GM23248 (cell line): Measurements from ENCODE around the gene NFAT5. TPM values are rescaled to one million over a fixed set of nuclear protein-coding genes. Genes with fewer than 3 reads are reported as not detected.

ENCODE experiments used
- DNase-seq: peaks from one replicate; pipeline ENCODE4 v3.0.0-alpha.2; 2015
- H2AFZ ChIP-seq: fragments of 200-600 bp; sonication (generic); 2 replicates; pipeline ENCODE4 v1.6.1; 2016; ENCODE audit warnings: antibody characterized with exemption
- H3F3A ChIP-seq: fragments of 200-600 bp; sonication (generic); 2 replicates; pipeline ENCODE4 v1.6.1; 2016; ENCODE audit warnings: mild to moderate bottlenecking, antibody characterized with exemption, mixed run types; ENCODE audit not compliant: insufficient read depth
- H3K27ac ChIP-seq: fragments of 200-600 bp; sonication (generic); 2 replicates; pipeline ENCODE4 v1.5.1; 2016; ENCODE audit warnings: mild to moderate bottlenecking
- H3K27me3 ChIP-seq: fragments of 200-600 bp; sonication (generic); replicated peaks from 2 replicates; pipeline ENCODE4 v1.6.1; 2016; ENCODE audit warnings: mild to moderate bottlenecking; ENCODE audit not compliant: insufficient read depth
- H3K36me3 ChIP-seq: fragments of 200-600 bp; sonication (generic); 2 replicates; pipeline ENCODE4 v1.6.1; 2016; ENCODE audit warnings: low read depth, mild to moderate bottlenecking
- H3K4me1 ChIP-seq: fragments of 200-600 bp; sonication (generic); 2 replicates; pipeline ENCODE4 v1.6.1; 2016; ENCODE audit warnings: mild to moderate bottlenecking; ENCODE audit not compliant: insufficient read depth
- H3K4me2 ChIP-seq: fragments of 200-600 bp; sonication (generic); one replicate; pipeline ENCODE4 v1.6.1; 2016; ENCODE audit warnings: mild to moderate bottlenecking; ENCODE audit not compliant: unreplicated experiment
- H3K4me3 ChIP-seq: fragments of 200-600 bp; sonication (generic); 2 replicates; pipeline ENCODE4 v1.5.1; 2016; ENCODE audit warnings: mild to moderate bottlenecking
- H3K79me2 ChIP-seq: fragments of 200-600 bp; sonication (generic); 2 replicates; pipeline ENCODE4 v1.6.1; 2016; ENCODE audit warnings: mild to moderate bottlenecking; ENCODE audit not compliant: insufficient read depth
- H3K9ac ChIP-seq: fragments of 200-600 bp; sonication (generic); 2 replicates; pipeline ENCODE4 v1.6.1; 2016; ENCODE audit warnings: mild to moderate bottlenecking
- H3K9me2 ChIP-seq: fragments of 200-600 bp; sonication (generic); 2 replicates; pipeline ENCODE4 v1.6.1; 2016; ENCODE audit warnings: mixed run types, mild to moderate bottlenecking, moderate library complexity; ENCODE audit not compliant: insufficient read depth
- H3K9me3 ChIP-seq: fragments of 200-600 bp; sonication (generic); one replicate; pipeline ENCODE4 v1.6.1; 2017; ENCODE audit warnings: low read depth
- H4K20me1 ChIP-seq: fragments of 200-600 bp; sonication (generic); 2 replicates; pipeline ENCODE4 v1.6.0; 2016; ENCODE audit not compliant: insufficient read depth
- EZH2 ChIP-seq: fragments of 200-600 bp; sonication (generic); IDR thresholded peaks from 2 replicates; pipeline ENCODE4 v1.6.1; 2018; ENCODE audit warnings: antibody characterized with exemption, mild to moderate bottlenecking; ENCODE audit not compliant: insufficient read depth, poor library complexity, severe bottlenecking
- EZH2phosphoT487 ChIP-seq: fragments of 200-600 bp; sonication (generic); IDR thresholded peaks from 2 replicates; pipeline ENCODE4 v1.6.1; 2018; ENCODE audit warnings: antibody characterized with exemption, moderate library complexity, mild to moderate bottlenecking, low read depth; ENCODE audit not compliant: insufficient read depth
- WGBS, 2 experiments: methylation state at CpG; one replicate each; pipeline ENCODE4 v1.1.6; 2015 to 2017; ENCODE audit warnings: low lambda C conversion rate in 2 of 2, low coverage in 1 of 2; ENCODE audit errors: missing lambda C conversion rate in 2 of 2; 5-methylcytosine and 5-hydroxymethylcytosine counted together
- in situ Hi-C: fragments of 300-500 bp; cut with MboI; formaldehyde crosslinking; loops from 2 replicates; pipeline ENCODE4 v1.15.0; 2020
- polyA plus RNA-seq: library from polyadenylated mRNA; unstranded; fragments of >200 nt; fragmentation: Nextera tagmentation; extraction: Ambion mirVana; gene quantifications from 2 replicates; pipeline ENCODE4 v1.2.1, GENCODE V29; 2016
- total RNA-seq: library from RNA; depleted of rRNA; stranded (reverse); fragments of >200 nt; shearing (Covaris generic); gene quantifications from 2 replicates; pipeline ENCODE4 v1.2.3, GENCODE V29; 2014

Gene NFAT5
- total and polyA plus RNA-seq, 2 experiments from 2014 or later = 8.0 to 9.8 TPM

DNA sequence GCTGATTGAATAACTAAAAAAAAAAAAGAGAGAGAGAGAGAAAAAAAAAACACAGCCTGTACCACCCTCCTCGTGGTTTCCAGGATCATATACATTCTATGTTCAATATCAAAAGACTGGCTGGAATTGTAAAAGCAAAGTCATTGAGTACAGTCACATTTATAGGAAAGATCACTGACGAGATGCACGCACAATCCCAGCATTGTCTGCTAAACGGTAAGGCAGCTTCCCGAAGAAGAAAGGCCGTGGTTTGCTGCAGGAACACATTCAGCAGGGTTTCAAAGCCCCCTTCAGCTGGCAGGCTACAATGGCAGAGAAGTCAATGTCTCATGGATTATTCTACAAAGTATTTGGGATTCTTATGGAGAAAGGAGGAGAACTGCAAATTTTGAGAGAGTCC lies 151.3 kb downstream of the NFAT5 start:
- Histone ChIP-seq H3K36me3 (peaks cover 48% of the 10 kb centered on the region), H3K27me3 (no peaks in the 10 kb centered on the region), H3K27ac (no peak overlapping the region), H3K79me2 (peaks cover 48% of the 10 kb centered on the region), H3K9ac (no peak overlapping the region), H3K4me1 (peaks cover 7% of the 10 kb centered on the region), H3F3A (peaks cover 19% of the 10 kb centered on the region), H4K20me1 (no peaks in the 10 kb centered on the region), H3K9me3 (no peaks in the 10 kb centered on the region), H3K4me2 (no peak overlapping the region), H3K4me3 (no peak overlapping the region), H2AFZ (no peak overlapping the region), H3K9me2 (no peaks in the 10 kb centered on the region)
- TF ChIP-seq EZH2 (no peak), EZH2phosphoT487 (no peak)
- WGBS, 2 experiments = 96 to 97% methylated on average over 6 of the region's 6 CpGs
- in situ Hi-C loops = no loop called here
- DNase-seq = no peak

DNA sequence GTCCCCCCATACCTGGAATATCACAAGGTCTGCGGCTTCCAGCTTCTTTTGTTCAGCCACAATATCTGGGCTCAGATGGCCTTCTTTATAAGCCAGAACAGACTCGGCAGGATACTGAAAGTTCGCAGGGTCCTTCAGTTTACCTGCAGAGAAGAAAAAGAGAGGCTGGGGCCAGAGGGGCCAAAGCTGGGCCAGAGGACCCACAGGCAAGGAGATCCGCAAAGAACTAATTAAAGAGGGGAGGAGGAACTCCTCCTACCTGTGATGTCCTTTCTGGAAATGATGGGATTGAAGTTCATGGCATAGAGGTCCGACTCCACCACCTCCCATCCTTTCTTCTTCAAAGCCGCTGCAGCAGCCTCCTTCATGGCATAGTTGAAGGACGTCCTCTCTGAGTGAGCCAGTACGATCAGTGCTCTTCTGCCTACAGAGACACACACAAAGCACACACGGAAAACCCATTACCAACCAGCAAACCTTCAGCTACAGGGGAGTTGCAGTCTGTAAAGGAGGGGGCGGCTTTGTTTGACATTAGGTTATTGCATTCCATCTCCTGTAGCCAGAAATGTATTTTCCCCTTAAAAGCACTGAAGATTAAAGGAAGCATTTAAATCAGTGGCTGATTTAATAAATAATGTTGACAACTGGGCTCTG lies 152.5 kb downstream of the NFAT5 start:
- WGBS, 2 experiments = 82 to 86% methylated on average over 10 of the region's 10 CpGs
- H3K79me2 ChIP-seq = peaks cover 60% of the 10 kb centered on the region

GRCh38 chr16:69720822-69721430 lies 155.2 kb downstream of the NFAT5 start:
- Histone ChIP-seq H3K4me1 (peaks cover 14% of the 10 kb centered on the region), H3K79me2 (peaks cover 86% of the 10 kb centered on the region), H3F3A (peaks cover 22% of the 10 kb centered on the region; the same call in 1 of the 2 replicates), H3K27me3 (no peaks in the 10 kb centered on the region), H3K4me3 (no peak overlapping the region), H3K36me3 (peaks cover 21% of the 10 kb centered on the region), H3K27ac (no peak overlapping the region), H3K4me2 (no peak overlapping the region), H3K9me2 (no peaks in the 10 kb centered on the region), H3K9ac (no peak overlapping the region), H4K20me1 (no peaks in the 10 kb centered on the region), H3K9me3 (no peaks in the 10 kb centered on the region), H2AFZ (no peak overlapping the region)
- WGBS, 2 experiments = 98 to 99% methylated on average over 10 of the region's 10 CpGs
- no peak for DNase-seq
- TF ChIP-seq EZH2 (no peak), EZH2phosphoT487 (no peak)
- in situ Hi-C loops = loop anchor here (10.0 kb wide), 1 partner anchor 64 kb away; no protein-coding TSS in a partner anchor

More for the DNA sequence above, 152.5 kb downstream of the NFAT5 start:
- in situ Hi-C loops = no loop called here
- peaks cover 9% of the 10 kb centered on the region for H3F3A ChIP-seq
- H3K4me2 ChIP-seq = no peak overlapping the region
- DNase-seq = no peak
- H3K27ac ChIP-seq = no peak overlapping the region
- no peak overlapping the region for H3K4me3 ChIP-seq
- H4K20me1 ChIP-seq = no peaks in the 10 kb centered on the region
- H3K27me3 ChIP-seq = no peaks in the 10 kb centered on the region
- no peaks in the 10 kb centered on the region for H3K4me1 ChIP-seq
- no peaks in the 10 kb centered on the region for H3K9me3 ChIP-seq
- no peak overlapping the region for H2AFZ ChIP-seq
- TF ChIP-seq EZH2phosphoT487 (no peak), EZH2 (no peak)
- H3K36me3 ChIP-seq = peaks cover 38% of the 10 kb centered on the region
- H3K9ac ChIP-seq = no peak overlapping the region
- no peaks in the 10 kb centered on the region for H3K9me2 ChIP-seq

- H3K9ac ChIP-seq = no peak overlapping the region
- peaks cover 89% of the 10 kb centered on the region for H3K79me2 ChIP-seq
- TF ChIP-seq EZH2 (no peak), EZH2phosphoT487 (no peak)
- peaks cover 24% of the 10 kb centered on the region; the same call in 1 of the 2 replicates for H3F3A ChIP-seq
- DNase-seq = no peak
- H3K27me3 ChIP-seq = no peaks in the 10 kb centered on the region
- H4K20me1 ChIP-seq = no peaks in the 10 kb centered on the region
- no peaks in the 10 kb centered on the region for H3K9me2 ChIP-seq
- WGBS, 2 experiments = 83 to 92% methylated on average over 5 to 6 of the region's 6 CpGs
- no peak overlapping the region for H3K4me3 ChIP-seq
- in situ Hi-C loops = loop anchor here (10.0 kb wide), 1 partner anchor 63 kb away; no protein-coding TSS in a partner anchor
- no peaks in the 10 kb centered on the region for H3K9me3 ChIP-seq
- H3K36me3 ChIP-seq = peaks cover 17% of the 10 kb centered on the region
- no peak overlapping the region for H2AFZ ChIP-seq
- no peak overlapping the region for H3K27ac ChIP-seq
- peaks cover 14% of the 10 kb centered on the region for H3K4me1 ChIP-seq
- H3K4me2 ChIP-seq = no peak overlapping the region
Observed at GRCh38 chr16:69721441-69721957, 155.7 kb downstream of the NFAT5 start.
